ENCODE data around the gene SLC2A11.
A peak's percentile ranks its signal among the peaks of the same experiment; 100 is the strongest.

Gene SLC2A11

DNA sequence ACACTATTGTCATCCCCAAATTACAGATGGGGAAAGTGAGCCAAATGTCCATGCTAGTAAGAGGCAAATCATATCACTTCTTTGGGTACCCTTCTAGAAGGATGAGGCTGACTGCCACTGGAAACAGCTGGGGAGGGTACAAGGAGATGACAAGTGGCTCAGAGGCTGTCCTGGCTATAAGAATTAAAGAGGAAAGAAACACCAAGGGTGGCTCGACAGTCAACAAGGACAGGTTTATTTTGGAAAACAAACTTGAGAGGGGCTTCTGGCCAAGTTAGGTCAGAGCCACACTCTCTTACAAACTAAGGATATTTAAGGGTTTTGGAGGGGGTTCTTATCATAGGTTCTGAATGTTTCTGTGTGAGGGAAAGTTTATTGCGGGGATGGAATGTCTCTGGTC is 34.5 kb downstream of the SLC2A11 start:
- Histone ChIP-seq H3K79me1 (replicated peaks; ENCODE audit: low read length, poor library complexity, severe bottlenecking) (peaks cover 13% of the 10 kb centered on the region), H3K36me3 (ENCODE audit: control insufficient read depth in 1 of 2, insufficient read depth in 2 of 2, low read depth in 1 of 2, low read length in 2 of 2) (peaks cover 14 to 23% of the 10 kb centered on the region in 2 experiments), H2BK120ac (ENCODE audit: low read depth, low read length) (no peak overlapping the region), H3K18ac (ENCODE audit: low read depth in 1 of 2, low read length in 2 of 2) (no peak overlapping the region), H3K4ac (ENCODE audit: low read depth in 1 of 2, low read length in 2 of 2) (no peak overlapping the region), H2BK15ac (ENCODE audit: low read depth, poor library complexity, severe bottlenecking) (no peak overlapping the region), H4K8ac (ENCODE audit: low read length) (no peak overlapping the region), H3K14ac (ENCODE audit: low read length in 2 of 2) (no peak overlapping the region), H2AK5ac (ENCODE audit: low read length, severe bottlenecking) (no peak overlapping the region), H3K27ac (ENCODE audit: low read length, poor library complexity, severe bottlenecking) (no peak overlapping the region), H2AFZ (ENCODE audit: low read depth, low read length) (no peak overlapping the region), H3K4me3 (ENCODE audit: insufficient read depth in 1 of 2, low read depth in 1 of 2, low read length in 2 of 2) (no peak overlapping the region), H3K23ac (ENCODE audit: low read length in 2 of 2) (no peak overlapping the region), H3K27me3 (ENCODE audit: control insufficient read depth in 1 of 2, insufficient read depth in 1 of 2, low read length in 2 of 2) (no peaks in the 10 kb centered on the region), H2BK5ac (ENCODE audit: low read depth, low read length, poor library complexity, severe bottlenecking) (no peak overlapping the region), H2BK12ac (ENCODE audit: low read length in 2 of 2) (no peak overlapping the region), H3K9me3 (ENCODE audit: control insufficient read depth, low read length) (no peaks in the 10 kb centered on the region), H3K4me2 (ENCODE audit: low read length, poor library complexity, severe bottlenecking) (no peak overlapping the region), H3K9ac (ENCODE audit: low read length) (no peak overlapping the region), H3K4me1 (ENCODE audit: control insufficient read depth, insufficient read depth, low read depth, low read length) (peaks cover 24% of the 10 kb centered on the region), H4K91ac (ENCODE audit: low read length) (no peak overlapping the region)
- no peak for DNase-seq
- 97% methylated on average over 2 of the region's 2 CpGs for WGBS

DNA sequence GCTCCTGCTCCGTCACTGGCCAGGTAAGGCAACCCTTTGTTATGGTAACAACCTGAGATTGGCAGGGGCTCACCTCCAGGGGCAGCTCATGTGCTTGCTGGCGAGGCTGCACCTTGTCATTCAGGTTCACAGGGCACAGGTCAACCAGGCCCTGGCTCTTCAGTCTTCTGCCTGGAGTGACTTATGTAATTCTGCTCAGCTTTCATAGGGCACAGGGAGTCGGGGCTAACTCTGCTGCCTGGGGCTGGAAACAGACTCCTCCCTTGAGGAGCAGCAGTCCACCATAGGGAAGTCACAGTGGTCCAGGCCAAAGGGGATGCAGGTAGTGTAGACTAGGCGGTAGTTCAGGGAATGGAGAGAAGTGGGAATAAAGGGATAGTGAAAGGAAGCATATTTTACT is 35.0 kb downstream of the SLC2A11 start:
- peaks cover 25% of the 10 kb centered on the region for H3K4me1 ChIP-seq (ENCODE audit: control insufficient read depth, insufficient read depth, low read depth, low read length)
- no peak overlapping the region for H3K4me2 ChIP-seq (ENCODE audit: low read length, poor library complexity, severe bottlenecking)
- no peak overlapping the region for H3K27ac ChIP-seq (ENCODE audit: low read length, poor library complexity, severe bottlenecking)
- no peak overlapping the region for H3K9ac ChIP-seq (ENCODE audit: low read length)
- no peak overlapping the region for H2BK15ac ChIP-seq (ENCODE audit: low read depth, poor library complexity, severe bottlenecking)
- no peak overlapping the region for H2BK12ac ChIP-seq (ENCODE audit: low read length in 2 of 2)
- H3K9me3 ChIP-seq (ENCODE audit: control insufficient read depth, low read length) = no peaks in the 10 kb centered on the region
- no peak overlapping the region for H4K8ac ChIP-seq (ENCODE audit: low read length)
- no peak overlapping the region for H2AFZ ChIP-seq (ENCODE audit: low read depth, low read length)
- DNase-seq = no peak
- peaks cover 16% of the 10 kb centered on the region for H3K79me1 ChIP-seq (replicated peaks; ENCODE audit: low read length, poor library complexity, severe bottlenecking)
- no peak overlapping the region for H3K23ac ChIP-seq (ENCODE audit: low read length in 2 of 2)
- 83% methylated on average over 4 of the region's 4 CpGs for WGBS
- H2BK120ac ChIP-seq (ENCODE audit: low read depth, low read length) = no peak overlapping the region
- H3K36me3 ChIP-seq (ENCODE audit: control insufficient read depth in 1 of 2, insufficient read depth in 2 of 2, low read depth in 1 of 2, low read length in 2 of 2) = peaks cover 19 to 28% of the 10 kb centered on the region in 2 experiments
- H4K91ac ChIP-seq (ENCODE audit: low read length) = no peak overlapping the region
- H3K18ac ChIP-seq (ENCODE audit: low read depth in 1 of 2, low read length in 2 of 2) = no peak overlapping the region
- no peak overlapping the region for H3K14ac ChIP-seq (ENCODE audit: low read length in 2 of 2)
- H3K27me3 ChIP-seq (ENCODE audit: control insufficient read depth in 1 of 2, insufficient read depth in 1 of 2, low read length in 2 of 2) = no peaks in the 10 kb centered on the region
- H3K4me3 ChIP-seq (ENCODE audit: insufficient read depth in 1 of 2, low read depth in 1 of 2, low read length in 2 of 2) = no peak overlapping the region
- H3K4ac ChIP-seq (ENCODE audit: low read depth in 1 of 2, low read length in 2 of 2) = no peak overlapping the region
- H2BK5ac ChIP-seq (ENCODE audit: low read depth, low read length, poor library complexity, severe bottlenecking) = no peak overlapping the region
- H2AK5ac ChIP-seq (ENCODE audit: low read length, severe bottlenecking) = no peak overlapping the region

DNA sequence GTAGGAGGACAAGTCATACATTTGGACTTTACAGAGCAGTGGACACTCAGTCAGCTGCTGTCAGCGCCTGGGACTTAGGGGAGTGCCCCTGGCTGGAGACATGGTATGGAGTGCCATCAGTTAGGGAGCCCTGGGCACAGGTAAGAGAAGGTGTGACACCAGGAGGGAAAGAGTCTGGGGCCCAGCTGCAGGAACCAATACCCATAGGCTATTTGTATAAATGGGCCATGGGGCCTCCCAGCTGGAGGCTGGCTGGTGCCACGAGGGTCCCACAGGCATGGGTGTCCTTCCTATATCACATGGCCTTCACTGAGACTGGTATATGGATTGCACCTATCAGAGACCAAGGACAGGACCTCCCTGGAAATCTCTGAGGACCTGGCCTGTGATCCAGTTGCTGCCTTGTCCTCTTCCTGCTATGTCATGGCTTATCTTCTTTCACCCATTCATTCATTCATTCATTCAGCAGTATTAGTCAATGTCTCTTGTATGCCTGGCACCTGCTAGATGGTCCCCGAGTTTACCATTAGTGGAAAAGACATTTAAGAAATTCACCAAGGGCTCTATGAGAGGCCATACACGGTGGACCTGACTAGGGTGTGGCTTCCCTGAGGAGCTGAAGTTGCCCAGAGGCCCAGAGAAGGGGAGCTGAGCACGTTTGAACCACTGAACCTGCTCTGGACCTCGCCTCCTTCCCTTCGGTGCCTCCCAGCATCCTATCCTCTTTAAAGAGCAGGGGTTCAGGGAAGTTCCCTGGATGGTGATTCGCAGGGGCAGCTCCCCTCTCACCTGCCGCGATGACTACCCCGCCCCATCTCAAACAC is 35.7 kb downstream of the SLC2A11 start:
- peak overlapping the region; percentile 94 for H3K9ac ChIP-seq (ENCODE audit: low read length)
- H2BK120ac ChIP-seq (ENCODE audit: low read depth, low read length) = no peak overlapping the region
- H3K4ac ChIP-seq (ENCODE audit: low read depth in 1 of 2, low read length in 2 of 2) = peak overlapping the region; percentile 5 to 83
- peak overlapping the region; percentile 38 to 87 for H3K4me3 ChIP-seq (ENCODE audit: insufficient read depth in 1 of 2, low read depth in 1 of 2, low read length in 2 of 2)
- peak overlapping the region; percentile 83 for H3K4me2 ChIP-seq (ENCODE audit: low read length, poor library complexity, severe bottlenecking)
- H4K91ac ChIP-seq (ENCODE audit: low read length) = peak overlapping the region; percentile 88
- peak overlapping the region; percentile 55 to 85 for H3K18ac ChIP-seq (ENCODE audit: low read depth in 1 of 2, low read length in 2 of 2)
- H3K36me3 ChIP-seq (ENCODE audit: control insufficient read depth in 1 of 2, insufficient read depth in 2 of 2, low read depth in 1 of 2, low read length in 2 of 2) = peaks cover 24 to 35% of the 10 kb centered on the region in 2 experiments
- H3K9me3 ChIP-seq (ENCODE audit: control insufficient read depth, low read length) = no peaks in the 10 kb centered on the region
- WGBS = 36% methylated on average over 11 of the region's 11 CpGs
- peaks cover 16% of the 10 kb centered on the region for H3K79me1 ChIP-seq (replicated peaks; ENCODE audit: low read length, poor library complexity, severe bottlenecking)
- H2BK12ac ChIP-seq (ENCODE audit: low read length in 2 of 2) = peak overlapping the region in 1 of 2 experiments; percentile 57
- H3K23ac ChIP-seq (ENCODE audit: low read length in 2 of 2) = no peak overlapping the region
- peak overlapping the region; percentile 42 for H4K8ac ChIP-seq (ENCODE audit: low read length)
- H2BK5ac ChIP-seq (ENCODE audit: low read depth, low read length, poor library complexity, severe bottlenecking) = no peak overlapping the region
- H3K27ac ChIP-seq (ENCODE audit: low read length, poor library complexity, severe bottlenecking) = peak overlapping the region; percentile 42
- peak overlapping the region in 1 of 2 experiments; percentile 95 for H3K14ac ChIP-seq (ENCODE audit: low read length in 2 of 2)
- H2AK5ac ChIP-seq (ENCODE audit: low read length, severe bottlenecking) = peak overlapping the region; percentile 33
- no peak overlapping the region for H2BK15ac ChIP-seq (ENCODE audit: low read depth, poor library complexity, severe bottlenecking)
- peak overlapping the region; percentile 81 for H2AFZ ChIP-seq (ENCODE audit: low read depth, low read length)
- peaks cover 30% of the 10 kb centered on the region for H3K4me1 ChIP-seq (ENCODE audit: control insufficient read depth, insufficient read depth, low read depth, low read length)
- DNase-seq = no peak
- H3K27me3 ChIP-seq (ENCODE audit: control insufficient read depth in 1 of 2, insufficient read depth in 1 of 2, low read length in 2 of 2) = no peaks in the 10 kb centered on the region

DNA sequence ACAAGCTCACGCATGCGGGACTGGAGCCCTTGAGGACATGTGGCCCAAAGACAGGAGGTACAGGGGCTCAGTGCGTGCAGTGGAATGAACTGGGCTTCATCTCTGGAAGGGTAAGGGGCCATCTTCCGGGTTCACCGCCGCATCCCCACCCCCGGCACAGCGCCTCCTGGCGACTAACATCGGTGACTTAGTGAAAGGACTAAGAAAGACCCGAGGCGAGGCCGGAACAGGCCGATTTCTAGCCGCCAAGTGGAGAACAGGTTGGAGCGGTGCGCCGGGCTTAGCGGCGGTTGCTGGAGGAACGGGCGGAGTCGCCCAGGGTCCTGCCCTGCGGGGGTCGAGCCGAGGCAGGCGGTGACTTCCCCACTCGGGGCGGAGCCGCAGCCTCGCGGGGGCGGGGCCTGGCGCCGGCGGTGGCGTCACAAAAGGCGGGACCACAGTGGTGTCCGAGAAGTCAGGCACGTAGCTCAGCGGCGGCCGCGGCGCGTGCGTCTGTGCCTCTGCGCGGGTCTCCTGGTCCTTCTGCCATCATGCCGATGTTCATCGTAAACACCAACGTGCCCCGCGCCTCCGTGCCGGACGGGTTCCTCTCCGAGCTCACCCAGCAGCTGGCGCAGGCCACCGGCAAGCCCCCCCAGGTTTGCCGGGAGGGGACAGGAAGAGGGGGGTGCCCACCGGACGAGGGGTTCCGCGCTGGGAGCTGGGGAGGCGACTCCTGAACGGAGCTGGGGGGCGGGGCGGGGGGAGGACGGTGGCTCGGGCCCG is 36.5 kb downstream of the SLC2A11 start, which contains the start of gene MIF:
TSS of gene MIF (plus strand) at position 439 of the 765 bp plus-strand sequence. CDS start at position 531, 92 bp downstream.
- Histone ChIP-seq H3K4ac (ENCODE audit: low read depth in 1 of 2, low read length in 2 of 2) (peak within 1 kb of the TSS; percentile 84 to 94), H3K4me2 (ENCODE audit: low read length, poor library complexity, severe bottlenecking) (peak within 1 kb of the TSS; percentile 83), H3K14ac (ENCODE audit: low read length in 2 of 2) (peak within 1 kb of the TSS; percentile 29 to 98), H2BK120ac (ENCODE audit: low read depth, low read length) (peak within 1 kb of the TSS; percentile 66), H3K4me3 (ENCODE audit: insufficient read depth in 1 of 2, low read depth in 1 of 2, low read length in 2 of 2) (peak within 1 kb of the TSS; percentile 87 to 88), H3K23ac (ENCODE audit: low read length in 2 of 2) (peak within 1 kb of the TSS in 1 of 2 experiments; percentile 86), H2AFZ (ENCODE audit: low read depth, low read length) (peak within 1 kb of the TSS; percentile 83), H3K79me1 (replicated peaks; ENCODE audit: low read length, poor library complexity, severe bottlenecking) (peaks cover 16% of the 10 kb centered on the region), H2BK5ac (ENCODE audit: low read depth, low read length, poor library complexity, severe bottlenecking) (peak within 1 kb of the TSS; percentile 66), H2BK12ac (ENCODE audit: low read length in 2 of 2) (peak within 1 kb of the TSS in 1 of 2 experiments; percentile 57), H3K9me3 (ENCODE audit: control insufficient read depth, low read length) (no peaks in the 10 kb centered on the region), H4K8ac (ENCODE audit: low read length) (peak within 1 kb of the TSS; percentile 95), H2BK15ac (ENCODE audit: low read depth, poor library complexity, severe bottlenecking) (peak within 1 kb of the TSS; percentile 92), H3K4me1 (ENCODE audit: control insufficient read depth, insufficient read depth, low read depth, low read length) (peaks cover 28% of the 10 kb centered on the region), H3K18ac (ENCODE audit: low read depth in 1 of 2, low read length in 2 of 2) (peak within 1 kb of the TSS; percentile 98), H4K91ac (ENCODE audit: low read length) (peak within 1 kb of the TSS; percentile 88), H3K9ac (ENCODE audit: low read length) (peak within 1 kb of the TSS; percentile 94), H3K27ac (ENCODE audit: low read length, poor library complexity, severe bottlenecking) (peak within 1 kb of the TSS; percentile 93), H3K27me3 (ENCODE audit: control insufficient read depth in 1 of 2, insufficient read depth in 1 of 2, low read length in 2 of 2) (no peaks in the 10 kb centered on the region), H2AK5ac (ENCODE audit: low read length, severe bottlenecking) (peak within 1 kb of the TSS; percentile 36), H3K36me3 (ENCODE audit: control insufficient read depth in 1 of 2, insufficient read depth in 2 of 2, low read depth in 1 of 2, low read length in 2 of 2) (peaks cover 24 to 35% of the 10 kb centered on the region in 2 experiments)
- DNase-seq = peak; percentile 94
- under 1% methylated on average over 64 of the region's 72 CpGs for WGBS

Data from mesenchymal stem cell (in vitro differentiated cells and primary cell).